ENCODE data around the gene IZUMO3. TPM values are rescaled to one million over a fixed set of nuclear protein-coding genes. Genes with fewer than 3 reads are reported as not detected.
A peak's percentile ranks its signal among the peaks of the same experiment; 100 is the strongest.

IZUMO3 gene
- total and polyA plus RNA-seq, 2 of the 4 experiments (the other 2 are of a cell fraction): not detected

DNA sequence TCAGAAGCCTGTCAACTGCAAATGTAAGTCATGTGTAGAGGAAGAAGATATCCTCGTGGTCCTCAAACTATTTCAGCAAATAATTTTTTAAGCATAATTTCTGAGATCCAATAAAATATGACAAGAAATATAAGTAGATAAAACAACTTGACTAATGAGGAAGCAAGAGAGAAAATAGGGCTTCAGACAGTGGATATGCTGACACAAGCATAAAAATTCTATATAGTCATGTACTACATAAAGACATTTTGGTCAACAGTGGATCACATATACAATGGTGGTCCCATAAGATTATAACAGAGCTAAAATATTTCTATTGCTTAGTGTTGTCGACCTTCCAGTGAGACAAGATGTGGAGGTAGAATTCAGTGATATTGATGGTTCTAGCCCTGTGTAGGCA, 42.2 kb upstream of the IZUMO3 start:
- H3K9me1 ChIP-seq (ENCODE audit: insufficient read depth, low read length): no peaks in the 10 kb centered on the region
- BruUV-seq (replicated peaks): no TSS peak
- H3K18ac ChIP-seq (ENCODE audit: low read depth, low read length): no peak overlapping the region
- no peak overlapping the region for H2AFZ ChIP-seq (replicated peaks; ENCODE audit: low read length, poor library complexity)
- no peak overlapping the region for H3K9ac ChIP-seq (ENCODE audit: low read depth, low read length)
- H4K91ac ChIP-seq (ENCODE audit: insufficient read depth, low read depth, low read length): no peak overlapping the region
- CTCF ChIA-PET: no interaction called here
- H2BK120ac ChIP-seq (ENCODE audit: low read depth, low read length): no peak overlapping the region
- H3K79me1 ChIP-seq (ENCODE audit: low read depth in 1 of 2, low read length in 2 of 2): no peaks in the 10 kb centered on the region
- WGBS, 2 experiments (ENCODE audit: extremely low coverage in 2 of 2, insufficient read length in 1 of 2): no CpG with 5 or more reads among the region's 2 CpGs
- no peak overlapping the region for H3K27ac ChIP-seq (ENCODE audit: insufficient read depth, low read length)
- H3K4me3 ChIP-seq (ENCODE audit: insufficient read depth, low read depth, low read length): no peak overlapping the region
- dilution Hi-C loops (cut with HindIII; ENCODE audit: low sequenced_read_pairs, unreplicated experiment) (no loop called here), in situ Hi-C loops (cut with MboI; ENCODE audit: low sequenced_read_pairs) (no loop called here), intact Hi-C loops (cut with micrococcal nuclease) (no loop called here)
- no peak overlapping the region for H4K5ac ChIP-seq (ENCODE audit: low read depth, low read length)
- ATAC-seq (ENCODE audit: low read depth) (no peak), DNase-seq (no peak)
- H2BK15ac ChIP-seq (ENCODE audit: low read depth, low read length): no peak overlapping the region
- H3K36me3 ChIP-seq (ENCODE audit: control insufficient read depth, insufficient read depth, low read length): no peaks in the 10 kb centered on the region
- H2AK9ac ChIP-seq (replicated peaks; ENCODE audit: low read depth, low read length, poor library complexity): no peak overlapping the region
- H3K23ac ChIP-seq (ENCODE audit: low read depth, low read length): no peak overlapping the region
- no peak overlapping the region for H2BK20ac ChIP-seq (ENCODE audit: low read depth, low read length)
- POLR2A ChIA-PET (ENCODE audit: unreplicated experiment): no interaction called here
- peaks cover 2% of the 10 kb centered on the region; the same call in 1 of the 2 replicates for H3K9me3 ChIP-seq (ENCODE audit: control insufficient read depth, insufficient read depth, low read length)
- no peaks in the 10 kb centered on the region for H4K20me1 ChIP-seq (ENCODE audit: insufficient read depth, low read length)
- H2AK5ac ChIP-seq (ENCODE audit: low read depth, low read length): no peak overlapping the region
- H4K8ac ChIP-seq (ENCODE audit: low read depth in 2 of 2, low read length in 2 of 2): no peak overlapping the region
- H3K56ac ChIP-seq (ENCODE audit: extremely low read depth, insufficient read depth, low read length): no peak overlapping the region
- no peak overlapping the region for H3K14ac ChIP-seq (replicated peaks; ENCODE audit: low read depth, low read length)
- no peak for TF ChIP-seq BHLHE40 (IDR thresholded peaks at IDR 0.05; ENCODE audit: low read depth, low read length)
- peak; percentile 85 for TF ChIP-seq MAFK (IDR thresholded peaks at IDR 0.05; ENCODE audit: low read depth, low read length)
- no peak overlapping the region for H3K4ac ChIP-seq (ENCODE audit: low read depth, low read length)
- no peaks in the 10 kb centered on the region for H3K4me1 ChIP-seq (ENCODE audit: control insufficient read depth, insufficient read depth, low read length)
- H3K27me3 ChIP-seq (ENCODE audit: control insufficient read depth, insufficient read depth, low read length): no peaks in the 10 kb centered on the region
- no peak overlapping the region for H3K4me2 ChIP-seq (ENCODE audit: low read depth, low read length)
- H2BK5ac ChIP-seq (ENCODE audit: low read depth, low read length, poor library complexity, severe bottlenecking): no peak overlapping the region

Data from IMR-90 (cell line).